Chondrocyte (in vitro differentiated cells): ENCODE data around the gene KAT6B. TPM values are rescaled to one million over a fixed set of nuclear protein-coding genes. Genes with fewer than 3 reads are reported as not detected.

ENCODE experiments used
- DNase-seq: peaks from one replicate; pipeline ENCODE4 v3.0.0; 2021; ENCODE audit warnings: mixed read lengths, low spot score
- H3K27ac Mint-ChIP-seq: one replicate; pipeline ENCODE4 v1.8.0; 2021; ENCODE audit warnings: mild to moderate bottlenecking, moderate library complexity, mixed read lengths; ENCODE audit not compliant: unreplicated experiment
- H3K27me3 Mint-ChIP-seq: 2 replicates; pipeline ENCODE4 v1.8.0; 2021; ENCODE audit warnings: low read depth, mixed read lengths
- H3K36me3 Mint-ChIP-seq: 2 replicates; pipeline ENCODE4 v1.8.0; 2021; ENCODE audit warnings: low read depth, mixed read lengths
- H3K4me1 Mint-ChIP-seq: 2 replicates; pipeline ENCODE4 v1.8.0; 2021; ENCODE audit warnings: low read depth, mild to moderate bottlenecking, mixed read lengths
- H3K4me3 Mint-ChIP-seq: one replicate; pipeline ENCODE4 v1.8.0; 2021; ENCODE audit warnings: mild to moderate bottlenecking, moderate library complexity, mixed read lengths; ENCODE audit not compliant: unreplicated experiment
- H3K9me3 Mint-ChIP-seq: 2 replicates; pipeline ENCODE4 v1.8.0; 2021; ENCODE audit warnings: low read depth, mixed read lengths
- total RNA-seq: library from RNA; stranded (reverse); gene quantifications from 3 replicates; pipeline ENCODE4 v1.2.1, GENCODE V29; 2021
- TF ChIP-seq, protein P1 (sequence below): fragments of 200-600 bp; sonication (generic); IDR thresholded peaks from 2 replicates; pipeline ENCODE4 v1.5.0; 2021; ENCODE audit warnings: antibody characterized with exemption, mild to moderate bottlenecking, moderate library complexity

The KAT6B gene
- total RNA-seq, 1 donor from 2014 or later: 20.8 TPM

DNA sequence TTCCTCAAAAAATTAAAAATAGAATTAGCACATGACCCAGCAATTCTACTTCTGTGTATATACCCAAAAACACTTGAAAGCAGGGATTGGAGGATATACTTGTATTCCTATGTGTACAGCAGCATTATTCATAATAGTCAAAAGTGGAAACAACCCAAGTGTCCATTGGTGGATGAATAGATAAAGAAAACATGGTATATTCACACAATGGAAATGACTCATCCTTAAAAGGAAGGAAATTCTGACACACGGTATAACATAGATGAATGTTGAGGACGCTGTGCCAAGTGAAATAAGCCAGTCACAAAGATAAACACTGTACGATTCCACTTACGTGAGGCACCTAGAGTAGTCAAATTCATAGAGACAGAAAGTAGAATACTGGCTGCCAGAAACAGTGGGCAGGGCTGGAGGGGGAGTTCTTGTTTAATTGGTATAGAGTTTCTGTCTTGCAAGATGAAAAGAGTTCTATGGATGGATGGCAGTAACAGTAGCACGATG lies 26.6 kb upstream of the KAT6B start:
- Mint-ChIP-seq H3K27me3 (no peaks in the 10 kb centered on the region), H3K36me3 (no peaks in the 10 kb centered on the region), H3K9me3 (no peaks in the 10 kb centered on the region), H3K4me3 (no peak overlapping the region), H3K27ac (peak overlapping the region; percentile 71), H3K4me1 (peaks cover 8% of the 10 kb centered on the region)
- DNase-seq: no peak
- TF ChIP-seq, protein P1, sequence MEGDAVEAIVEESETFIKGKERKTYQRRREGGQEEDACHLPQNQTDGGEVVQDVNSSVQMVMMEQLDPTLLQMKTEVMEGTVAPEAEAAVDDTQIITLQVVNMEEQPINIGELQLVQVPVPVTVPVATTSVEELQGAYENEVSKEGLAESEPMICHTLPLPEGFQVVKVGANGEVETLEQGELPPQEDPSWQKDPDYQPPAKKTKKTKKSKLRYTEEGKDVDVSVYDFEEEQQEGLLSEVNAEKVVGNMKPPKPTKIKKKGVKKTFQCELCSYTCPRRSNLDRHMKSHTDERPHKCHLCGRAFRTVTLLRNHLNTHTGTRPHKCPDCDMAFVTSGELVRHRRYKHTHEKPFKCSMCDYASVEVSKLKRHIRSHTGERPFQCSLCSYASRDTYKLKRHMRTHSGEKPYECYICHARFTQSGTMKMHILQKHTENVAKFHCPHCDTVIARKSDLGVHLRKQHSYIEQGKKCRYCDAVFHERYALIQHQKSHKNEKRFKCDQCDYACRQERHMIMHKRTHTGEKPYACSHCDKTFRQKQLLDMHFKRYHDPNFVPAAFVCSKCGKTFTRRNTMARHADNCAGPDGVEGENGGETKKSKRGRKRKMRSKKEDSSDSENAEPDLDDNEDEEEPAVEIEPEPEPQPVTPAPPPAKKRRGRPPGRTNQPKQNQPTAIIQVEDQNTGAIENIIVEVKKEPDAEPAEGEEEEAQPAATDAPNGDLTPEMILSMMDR: no peak

GRCh38 chr10:74801447-74801846 lies 25.0 kb upstream of the KAT6B start:
- H3K9me3 Mint-ChIP-seq: no peaks in the 10 kb centered on the region
- TF ChIP-seq, protein P1: no peak
- no peaks in the 10 kb centered on the region for H3K27me3 Mint-ChIP-seq
- no peak overlapping the region for H3K4me3 Mint-ChIP-seq
- no peak for DNase-seq
- no peak overlapping the region for H3K27ac Mint-ChIP-seq
- no peaks in the 10 kb centered on the region for H3K36me3 Mint-ChIP-seq
- H3K4me1 Mint-ChIP-seq: peaks cover 8% of the 10 kb centered on the region

GRCh38 chr10:74808501-74808900 lies 17.9 kb upstream of the KAT6B start:
- TF ChIP-seq, protein P1: no peak
- Mint-ChIP-seq H3K4me3 (no peak overlapping the region), H3K36me3 (peaks cover 3% of the 10 kb centered on the region)

GRCh38 chr10:74810087-74810486 lies 16.3 kb upstream of the KAT6B start:
- Mint-ChIP-seq H3K36me3 (peaks cover 4% of the 10 kb centered on the region), H3K27me3 (peaks cover 2% of the 10 kb centered on the region), H3K4me1 (no peaks in the 10 kb centered on the region), H3K4me3 (no peak overlapping the region), H3K27ac (no peak overlapping the region), H3K9me3 (peaks cover 9% of the 10 kb centered on the region)
- TF ChIP-seq, protein P1: no peak
- DNase-seq: no peak

More at GRCh38 chr10:74808501-74808900, 17.9 kb upstream of the KAT6B start:
- Mint-ChIP-seq H3K4me1 (no peaks in the 10 kb centered on the region), H3K27me3 (no peaks in the 10 kb centered on the region), H3K27ac (no peak overlapping the region), H3K9me3 (peaks cover 9% of the 10 kb centered on the region)
- no peak for DNase-seq

GRCh38 chr10:74813381-74814259 lies 12.8 kb upstream of the KAT6B start:
- H3K4me3 Mint-ChIP-seq: no peak overlapping the region
- TF ChIP-seq, protein P1: no peak
- DNase-seq: no peak
- peaks cover 6% of the 10 kb centered on the region for H3K36me3 Mint-ChIP-seq
- H3K9me3 Mint-ChIP-seq: peaks cover 18% of the 10 kb centered on the region
- H3K27ac Mint-ChIP-seq: no peak overlapping the region
- peaks cover 2% of the 10 kb centered on the region for H3K27me3 Mint-ChIP-seq
- no peaks in the 10 kb centered on the region for H3K4me1 Mint-ChIP-seq
